Islet precursor cell (in vitro differentiated cells): ENCODE results near the gene ZNF385D.
A peak's percentile ranks its signal among the peaks of the same experiment; 100 is the strongest.

ENCODE experiments used
- DNase-seq: peaks from one replicate; pipeline ENCODE4 v3.0.0-alpha.2; 2018

The ZNF385D gene

GRCh38 chr3:21747966-21748555 is 2.9 kb downstream of the ZNF385D start:
- no peak for DNase-seq

- DNase-seq = no peak
These were observed 3.6 kb downstream of the ZNF385D start for GRCh38 chr3:21747376-21747775.

- no peak for DNase-seq
These were observed 5.0 kb downstream of the ZNF385D start for GRCh38 chr3:21745966-21746365.

DNA sequence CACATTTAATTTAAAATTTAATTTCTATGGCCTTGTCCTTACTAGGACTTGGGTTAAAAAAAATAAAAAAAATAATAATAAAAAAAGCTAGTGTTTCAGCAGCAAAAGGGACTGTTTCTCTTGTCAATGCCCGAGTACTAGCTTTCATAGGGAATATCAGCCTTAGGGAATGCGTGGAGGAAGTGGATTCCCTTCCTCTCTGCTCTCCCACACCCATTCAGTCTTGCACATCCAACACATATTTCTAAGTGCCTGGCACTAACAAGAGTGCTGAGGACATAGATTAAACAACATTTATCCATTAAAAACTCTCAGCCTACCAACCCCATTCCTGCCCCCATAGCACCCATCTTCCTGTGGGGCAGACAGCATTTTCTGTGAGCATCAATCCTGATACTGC is 6.2 kb downstream of the ZNF385D start:
- DNase-seq = no peak

DNA sequence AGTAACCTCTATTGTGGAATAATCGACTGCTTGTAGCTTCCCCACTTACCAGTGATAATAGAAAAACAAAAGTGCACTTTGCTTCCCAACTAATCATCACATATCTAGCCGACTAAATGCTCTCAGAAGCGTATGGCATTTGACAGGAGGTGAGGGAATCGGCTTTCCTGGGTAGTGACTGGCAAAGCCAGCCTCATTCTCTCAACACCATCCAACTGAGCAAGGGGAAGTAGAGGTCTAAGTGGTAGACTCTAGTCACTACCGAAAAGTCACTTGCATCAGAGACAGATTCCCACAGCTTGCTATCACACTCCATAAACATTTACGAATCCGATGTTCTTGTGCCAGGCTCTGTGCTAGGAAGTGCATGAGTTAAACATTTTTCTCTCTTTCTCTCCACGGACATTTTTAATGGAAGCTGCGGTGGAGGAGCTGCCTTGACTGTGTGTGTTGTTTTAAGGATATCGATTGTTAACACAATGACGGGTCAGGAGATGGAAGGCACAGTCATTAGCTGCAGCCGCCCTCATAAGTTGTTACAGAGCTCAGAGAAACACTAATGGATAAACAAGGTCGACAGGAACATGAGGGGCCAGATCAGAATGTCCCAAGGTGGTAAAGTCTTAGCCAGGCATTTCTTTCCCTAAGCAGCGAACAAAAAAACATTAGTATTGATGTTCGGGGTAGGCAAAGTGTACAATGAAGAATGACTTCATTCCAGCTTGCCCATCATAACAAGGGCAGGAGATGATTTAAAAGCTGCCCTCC is 11.9 kb downstream of the ZNF385D start:
- DNase-seq = no peak

DNA sequence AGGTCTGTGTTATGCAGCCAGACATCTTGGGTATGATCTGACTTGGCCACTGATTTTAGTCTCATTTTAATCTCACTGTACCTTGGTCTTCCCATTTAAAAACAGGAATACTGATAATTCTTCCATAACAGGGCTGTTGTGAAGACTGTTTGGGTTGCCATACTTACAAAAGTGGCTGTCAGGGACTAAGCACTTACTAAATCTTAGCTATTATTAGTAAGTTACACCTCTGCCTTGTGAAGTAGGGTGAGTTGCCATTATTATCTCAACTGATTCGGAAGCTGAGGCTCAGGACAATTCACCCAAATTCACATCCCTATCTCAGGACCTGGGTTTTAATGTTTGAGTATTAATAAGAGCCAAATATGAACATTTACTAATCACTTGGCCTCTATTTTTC is 12.7 kb downstream of the ZNF385D start:
- DNase-seq = no peak

GRCh38 chr3:21734746-21735145 is 16.3 kb downstream of the ZNF385D start:
- DNase-seq = no peak

- DNase-seq = no peak
These were observed 21.0 kb downstream of the ZNF385D start for GRCh38 chr3:21729888-21730459.

DNA sequence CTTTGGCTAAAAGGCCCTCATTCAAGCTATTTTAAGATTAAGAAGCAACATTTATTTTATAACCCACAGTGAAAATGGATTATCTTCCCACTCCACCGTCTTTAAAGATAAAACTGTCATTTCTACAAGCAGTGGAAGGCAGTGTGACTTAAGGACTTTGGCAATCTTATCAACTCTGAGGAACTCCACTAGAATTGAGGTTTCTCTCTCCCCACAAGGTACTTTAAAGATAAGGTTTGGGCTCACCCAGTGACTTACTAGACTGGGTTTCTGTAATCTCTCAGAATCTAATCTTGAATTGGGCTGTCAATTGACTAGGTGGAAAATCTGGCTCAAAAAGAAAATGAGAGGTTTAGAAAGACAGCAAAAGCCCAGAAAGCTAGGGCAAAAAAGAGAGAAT is 21.7 kb downstream of the ZNF385D start:
- DNase-seq = no peak

DNA sequence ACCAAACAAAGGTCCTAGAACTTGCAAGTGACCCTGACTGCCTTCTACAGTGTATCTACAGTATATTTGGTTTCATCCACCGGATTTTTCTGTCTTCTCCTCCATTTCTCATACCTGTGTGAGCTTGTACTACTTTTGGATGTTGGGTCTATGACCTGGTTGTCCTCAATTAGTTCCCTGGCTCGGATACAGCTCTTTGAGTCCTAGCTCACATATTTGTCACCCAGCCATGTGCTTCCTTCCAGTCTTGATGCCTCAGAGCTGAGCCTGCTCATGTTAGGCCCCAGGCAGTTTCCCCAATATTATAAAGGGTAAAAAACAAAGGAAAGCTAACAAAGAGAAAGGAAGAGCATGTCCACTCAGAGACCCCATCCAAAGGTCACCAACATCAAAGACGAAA is 28.2 kb downstream of the ZNF385D start:
- no peak for DNase-seq

GRCh38 chr3:21722301-21722700 is 28.7 kb downstream of the ZNF385D start:
- DNase-seq = no peak

DNA sequence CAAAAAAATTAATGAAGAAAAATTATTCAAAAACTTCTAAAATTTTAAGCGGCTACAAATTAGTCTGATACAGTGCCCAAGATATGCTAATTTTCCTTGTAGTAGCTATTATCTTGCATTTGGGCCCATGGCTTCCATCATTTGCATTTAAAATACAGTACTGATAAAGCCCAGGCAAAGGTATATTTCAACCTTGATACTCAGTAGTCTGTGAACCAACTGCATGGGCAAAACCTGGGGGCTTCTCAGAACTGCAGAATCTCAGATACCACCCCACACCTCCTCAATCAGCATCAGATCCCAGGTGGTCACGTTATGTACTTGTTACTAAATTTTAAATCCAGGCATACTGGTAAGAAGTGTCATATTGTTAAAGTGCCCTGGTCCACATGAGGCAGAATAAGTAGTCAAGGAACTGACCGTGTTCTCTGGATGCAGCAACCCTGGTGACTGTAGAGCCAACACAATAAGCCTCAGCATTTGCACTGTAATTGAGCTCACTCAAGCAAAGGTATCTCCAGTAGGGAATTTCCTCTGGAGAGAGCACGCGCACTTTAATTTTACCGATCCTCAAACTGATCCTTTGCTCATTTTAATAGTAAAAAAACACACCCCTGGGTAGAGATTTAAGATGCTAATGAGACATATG is 31.9 kb downstream of the ZNF385D start:
- DNase-seq = no peak

GRCh38 chr3:21718161-21718765 is 32.7 kb downstream of the ZNF385D start:
- DNase-seq = peak; percentile 63

DNA sequence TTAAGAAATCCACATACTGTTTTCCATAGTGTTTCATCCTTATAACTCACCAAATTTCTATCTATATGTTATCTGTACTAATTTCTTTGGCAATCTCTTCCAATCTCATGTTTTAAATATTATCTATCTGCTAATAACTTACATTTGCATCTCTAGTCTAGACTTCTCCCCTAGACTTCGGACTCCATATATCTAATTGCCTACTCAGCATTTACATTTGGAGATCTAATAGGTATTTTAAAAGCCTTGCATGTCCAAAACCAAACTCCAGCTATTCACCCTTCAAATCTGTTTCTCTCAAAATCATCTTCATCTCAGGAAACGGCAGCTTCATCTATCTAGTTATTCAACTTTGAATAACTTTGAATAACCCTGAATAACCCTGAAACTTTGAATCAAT is 35.3 kb downstream of the ZNF385D start:
- no peak for DNase-seq

DNA sequence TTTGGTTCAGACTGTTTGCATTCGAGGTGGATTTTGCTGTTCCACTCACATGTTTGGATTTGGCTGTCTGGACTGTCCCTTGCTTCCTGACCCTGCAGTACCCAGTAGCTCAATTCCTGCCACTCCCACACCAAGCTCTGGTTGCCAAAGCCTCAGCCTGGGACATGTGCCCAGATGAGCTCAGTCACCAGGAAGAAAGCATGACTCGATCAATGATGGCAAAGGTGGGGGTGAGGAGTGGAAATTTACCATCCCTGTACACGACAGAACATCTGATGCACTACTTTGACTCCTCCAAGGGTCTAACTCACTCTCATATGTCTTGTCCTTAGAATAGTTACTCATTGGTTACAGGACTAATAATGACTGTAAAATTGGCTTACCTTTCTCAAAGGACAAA is 45.2 kb downstream of the ZNF385D start:
- DNase-seq = no peak

DNA sequence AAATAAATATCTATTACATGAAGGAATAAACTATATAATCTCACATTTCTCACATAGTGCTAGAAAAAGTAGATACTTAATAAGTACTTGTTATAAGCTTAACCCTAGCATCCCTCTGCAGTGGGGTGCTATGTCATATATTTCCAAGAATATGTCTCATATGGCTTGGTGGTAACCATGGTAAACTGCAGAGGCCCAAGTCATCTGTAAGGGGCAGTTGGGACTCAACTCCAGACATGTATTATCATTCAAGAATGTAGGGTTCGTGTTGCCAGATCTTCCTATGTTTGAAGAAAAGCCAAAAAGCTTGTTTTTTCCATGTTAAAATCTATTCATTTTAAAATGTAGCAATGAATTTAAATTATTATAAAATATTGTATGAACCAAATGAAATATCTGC is 46.2 kb downstream of the ZNF385D start:
- no peak for DNase-seq

DNA sequence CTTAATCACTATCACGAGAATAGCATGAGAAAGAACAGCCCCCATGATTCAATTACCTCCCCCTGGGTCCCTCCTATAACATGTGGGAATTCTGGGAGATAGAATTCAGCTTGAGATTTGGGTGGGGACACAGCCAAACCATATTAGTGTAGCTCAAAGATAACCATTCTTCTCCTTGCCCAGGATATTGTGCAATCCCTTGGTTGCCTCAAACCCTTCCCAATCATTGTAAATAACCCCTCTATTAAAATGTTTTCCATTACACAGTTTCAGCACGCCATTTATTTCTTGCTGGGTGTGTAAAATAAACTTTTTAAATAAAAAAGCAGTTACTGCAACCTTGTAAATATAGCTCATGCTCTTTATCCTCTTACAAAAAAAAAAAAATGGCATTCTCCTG is 47.7 kb downstream of the ZNF385D start:
- DNase-seq = no peak

- DNase-seq = no peak
These were observed 53.3 kb downstream of the ZNF385D start for GRCh38 chr3:21697707-21698106.

DNA sequence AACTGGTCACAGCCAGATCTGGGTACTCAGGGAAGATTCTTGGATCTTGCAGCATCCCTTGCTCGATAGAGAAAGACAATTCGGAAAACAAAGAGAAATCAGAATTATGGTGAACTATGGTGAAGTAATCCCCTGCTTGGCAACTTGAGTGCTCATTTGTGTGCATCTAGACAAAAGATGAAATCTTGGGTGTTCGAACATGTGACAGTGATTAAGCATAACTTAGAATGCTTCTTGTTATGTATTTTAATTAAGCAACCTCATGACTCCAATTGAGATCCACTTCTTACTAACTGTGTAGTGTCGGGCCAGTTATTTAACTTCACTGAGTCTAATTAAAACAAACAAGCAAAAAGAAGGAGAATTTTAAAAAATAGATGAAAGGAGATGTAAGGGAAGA is 56.5 kb downstream of the ZNF385D start:
- DNase-seq = no peak

- no peak for DNase-seq
These were observed 60.0 kb downstream of the ZNF385D start for GRCh38 chr3:21691036-21691435.

GRCh38 chr3:21682206-21682605 is 68.8 kb downstream of the ZNF385D start:
- DNase-seq = no peak

DNA sequence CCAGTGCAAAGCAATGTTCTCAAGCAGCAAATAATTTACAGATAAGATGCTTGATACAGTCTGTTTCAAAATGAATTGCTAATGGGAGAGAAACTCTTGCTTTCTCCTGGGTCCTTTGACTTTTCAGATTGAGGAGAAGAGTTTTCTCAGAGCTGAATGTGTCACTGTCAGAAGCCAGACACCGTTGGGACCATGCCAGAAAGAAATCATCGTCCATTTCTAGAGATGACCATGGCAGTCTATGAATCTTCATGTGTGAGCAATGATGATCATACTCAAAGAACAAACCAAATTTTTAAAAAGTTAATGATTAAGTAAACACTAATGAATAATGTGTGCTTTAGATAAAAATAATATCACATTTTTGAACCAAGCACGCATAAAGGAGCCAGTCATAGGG is 77.6 kb downstream of the ZNF385D start:
- DNase-seq = no peak

DNA sequence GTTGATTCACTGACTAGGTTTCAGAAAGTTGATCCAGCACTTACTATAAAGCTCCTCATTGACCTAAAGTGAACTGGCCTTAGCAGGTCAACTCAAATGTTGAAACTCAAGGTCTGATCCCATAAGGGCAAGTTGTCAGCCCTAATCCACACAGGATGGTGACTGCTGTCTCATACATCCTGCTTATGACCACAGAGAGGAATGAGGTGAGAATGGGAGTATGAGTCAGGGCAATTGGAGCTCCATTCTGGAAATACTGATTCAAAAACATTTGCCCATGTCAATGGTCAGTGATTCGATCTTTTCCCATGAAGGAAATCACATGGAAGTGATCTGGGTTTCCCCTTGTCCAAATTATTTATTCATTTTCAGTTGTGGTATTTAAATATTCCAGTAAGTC is 78.7 kb downstream of the ZNF385D start:
- peak; percentile 68 for DNase-seq

DNA sequence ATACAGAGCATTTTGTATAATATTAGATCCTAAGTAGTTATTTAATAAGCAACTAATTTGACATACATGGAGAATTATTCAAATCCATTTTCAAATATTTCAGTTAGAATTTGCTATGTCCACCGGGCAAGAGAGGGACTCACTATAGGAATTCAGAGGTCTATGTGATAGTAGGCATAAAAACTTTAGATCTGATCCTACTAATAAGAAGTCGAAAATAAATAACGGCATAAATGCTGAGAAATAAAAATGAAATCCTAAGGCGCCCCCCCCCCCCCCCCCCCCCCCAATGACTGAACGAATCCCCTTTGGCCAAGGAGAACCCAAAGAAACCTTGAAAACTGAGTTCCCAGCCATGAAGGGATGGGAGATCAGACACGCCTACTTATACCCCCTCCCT is 80.6 kb downstream of the ZNF385D start:
- no peak for DNase-seq
